GOT3 (cell line): ENCODE results near the gene CTNND2.

Experiments used
- DNase-seq: peaks from one replicate; lab custom pipeline; 2025; ENCODE audit warnings: mixed read lengths; lab: John Stamatoyannopoulos, UW

The CTNND2 gene

GRCh38 chr5:10984021-10984715, 920.1 kb downstream of the CTNND2 start:
- no peak for DNase-seq

DNA sequence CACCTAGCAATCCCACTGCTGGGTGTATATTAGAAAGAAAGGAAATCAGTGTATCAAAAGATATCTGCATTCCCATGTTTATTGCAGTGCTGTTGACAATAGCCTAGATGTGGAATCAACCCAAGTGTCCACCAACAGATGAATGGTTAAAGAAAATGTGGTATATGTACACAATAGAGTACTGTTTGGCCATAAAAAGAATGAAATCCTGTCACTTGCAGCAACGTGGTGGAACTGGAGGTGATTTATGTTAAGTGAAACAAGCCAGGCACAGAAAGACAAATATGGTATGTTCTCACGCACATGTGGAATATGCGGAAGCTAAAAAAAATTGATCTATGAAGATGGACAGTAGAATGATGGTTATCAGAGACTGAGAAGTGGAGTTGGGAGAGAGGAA, 921.6 kb downstream of the CTNND2 start:
- DNase-seq: no peak

DNA sequence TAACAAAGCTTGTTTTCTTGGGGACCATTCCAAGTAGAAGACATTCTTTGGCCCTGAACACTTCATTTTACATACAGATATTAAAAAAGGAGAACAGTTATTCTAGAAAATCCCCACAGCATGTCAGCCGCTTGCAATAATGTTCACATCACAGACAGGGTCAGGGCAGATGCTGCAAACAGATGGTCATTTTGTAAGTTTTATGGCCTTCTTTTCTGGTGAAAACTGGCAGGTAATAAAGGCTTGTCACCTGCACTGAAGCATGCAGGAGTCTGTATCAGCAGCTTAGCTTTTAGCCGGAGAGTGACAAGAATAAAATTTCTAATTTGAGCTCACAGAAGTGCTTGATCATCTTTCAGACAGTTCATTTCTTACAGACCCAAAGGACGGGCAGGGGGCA, 922.3 kb downstream of the CTNND2 start:
- no peak for DNase-seq

GRCh38 chr5:10977011-10977410, 927.2 kb downstream of the CTNND2 start:
- no peak for DNase-seq

GRCh38 chr5:10975945-10976344, 928.3 kb downstream of the CTNND2 start:
- no peak for DNase-seq

- no peak for DNase-seq
These were observed 929.4 kb downstream of the CTNND2 start for GRCh38 chr5:10974850-10975249.

DNA sequence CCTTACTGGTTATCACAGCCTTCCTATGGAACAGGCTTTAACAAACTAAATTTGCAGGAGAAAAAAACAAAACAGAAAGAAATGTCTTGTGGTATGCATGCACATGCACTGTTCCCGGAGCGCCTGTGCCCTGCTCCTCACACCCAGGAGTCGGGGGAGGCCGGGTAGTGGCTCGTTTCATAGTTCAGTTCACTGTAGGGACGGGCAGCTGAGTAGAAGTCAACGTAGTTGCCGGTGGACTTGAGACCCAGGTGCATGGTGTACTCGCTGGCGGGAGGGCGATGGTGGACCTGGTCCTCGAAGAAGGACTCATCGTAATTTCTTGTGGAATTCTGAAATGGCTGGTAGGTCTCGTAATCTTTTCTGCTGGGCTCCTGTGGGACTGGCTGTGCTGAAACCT, 930.9 kb downstream of the CTNND2 start:
- DNase-seq: no peak

DNA sequence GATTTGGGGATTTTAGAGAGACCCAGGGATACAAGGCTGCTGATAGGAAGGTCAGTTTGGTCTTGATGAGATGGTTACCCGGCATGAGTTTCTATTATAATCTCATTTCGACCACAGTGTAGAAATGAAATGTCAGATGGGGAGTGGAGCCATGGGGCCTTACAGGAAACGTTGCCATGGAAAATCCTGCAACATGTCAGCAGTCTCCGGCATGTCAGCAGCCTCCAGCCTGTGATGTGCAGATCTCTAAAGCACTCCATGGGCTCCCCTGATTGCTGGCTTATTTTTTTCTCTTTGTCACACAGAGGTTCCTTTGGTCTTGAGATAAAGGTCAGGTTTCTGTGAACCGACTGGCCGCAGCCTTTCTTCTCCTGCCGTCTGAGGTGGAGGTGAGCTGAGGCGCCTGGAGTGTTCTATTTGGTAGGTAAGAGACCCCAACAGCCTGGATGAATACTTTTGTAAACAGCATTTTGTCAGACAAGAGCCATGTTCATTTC, 934.5 kb downstream of the CTNND2 start:
- no peak for DNase-seq

DNA sequence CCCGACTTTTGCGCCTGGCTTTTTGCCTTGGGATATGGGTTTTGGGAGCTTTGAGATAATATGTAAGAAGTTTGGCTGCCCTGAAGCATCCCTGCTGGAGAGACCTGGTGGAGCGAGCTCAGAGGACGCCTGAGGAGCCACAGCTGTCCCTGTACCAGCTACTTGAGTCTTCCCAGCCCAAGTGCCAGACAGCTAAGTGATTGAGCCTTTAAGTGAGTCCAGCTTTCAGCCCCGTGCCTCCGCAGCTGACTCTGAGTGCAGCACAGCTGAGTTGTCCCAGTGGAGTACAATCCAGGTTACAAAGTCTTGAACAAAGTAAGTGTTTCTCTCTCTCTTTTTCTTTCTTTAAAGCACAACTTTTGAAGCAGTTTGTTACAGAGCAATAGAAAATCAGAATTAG, 939.4 kb downstream of the CTNND2 start:
- no peak for DNase-seq

DNA sequence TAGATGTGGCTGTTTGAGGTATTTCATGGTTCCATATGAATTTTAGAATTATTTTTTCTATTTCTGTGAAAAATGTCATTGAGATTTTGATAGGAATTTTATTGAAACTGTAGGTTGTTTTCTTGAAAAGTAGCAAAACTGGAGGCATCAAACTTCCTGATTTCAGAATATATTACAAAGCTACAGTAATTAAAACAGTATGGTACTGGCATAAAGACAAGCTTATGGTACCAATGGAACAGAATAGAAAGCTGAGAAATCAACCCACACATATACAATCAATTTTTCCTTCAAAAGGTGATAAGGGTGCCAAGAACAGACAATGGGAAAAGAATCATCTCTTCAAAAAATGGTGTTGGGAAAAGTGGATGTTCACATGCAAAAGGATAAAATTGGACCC, 945.5 kb downstream of the CTNND2 start:
- no peak for DNase-seq

DNA sequence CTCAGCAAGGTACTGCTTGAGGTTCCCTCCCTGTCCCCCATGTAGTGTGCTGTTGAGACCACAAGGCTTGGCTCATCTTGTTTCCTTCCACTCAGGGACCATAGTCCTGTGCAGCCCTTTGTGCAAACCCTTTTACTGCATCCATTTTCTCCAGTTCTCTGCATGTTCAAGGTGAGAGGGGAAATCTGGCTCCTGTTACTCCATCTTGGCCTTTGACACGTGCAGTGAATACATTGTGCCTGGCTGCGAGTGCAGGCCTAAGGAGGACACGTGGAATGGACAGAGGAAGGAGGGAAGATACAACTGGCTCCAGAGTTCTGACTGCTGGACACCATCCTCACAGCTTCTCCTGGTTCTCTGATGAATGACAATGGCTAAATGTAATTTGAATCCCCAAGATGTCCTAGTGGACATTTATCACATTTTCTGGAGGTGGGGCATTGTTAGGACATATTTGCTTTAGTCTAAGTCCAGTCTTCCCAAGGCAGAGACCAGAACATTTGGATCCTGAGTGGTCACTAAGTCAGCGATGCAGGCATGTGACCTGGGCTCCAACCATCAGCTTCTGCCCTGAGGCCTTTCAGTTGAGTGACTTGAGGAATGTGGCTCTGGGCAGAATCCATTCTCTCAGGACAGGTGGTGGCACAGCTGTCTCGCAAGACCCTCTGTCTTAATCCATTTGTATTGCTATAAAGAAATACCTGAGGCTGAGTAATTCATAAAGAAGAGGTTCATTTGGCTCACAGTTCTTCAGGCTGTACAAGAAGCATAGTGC, 954.2 kb downstream of the CTNND2 start:
- no peak for DNase-seq

DNA sequence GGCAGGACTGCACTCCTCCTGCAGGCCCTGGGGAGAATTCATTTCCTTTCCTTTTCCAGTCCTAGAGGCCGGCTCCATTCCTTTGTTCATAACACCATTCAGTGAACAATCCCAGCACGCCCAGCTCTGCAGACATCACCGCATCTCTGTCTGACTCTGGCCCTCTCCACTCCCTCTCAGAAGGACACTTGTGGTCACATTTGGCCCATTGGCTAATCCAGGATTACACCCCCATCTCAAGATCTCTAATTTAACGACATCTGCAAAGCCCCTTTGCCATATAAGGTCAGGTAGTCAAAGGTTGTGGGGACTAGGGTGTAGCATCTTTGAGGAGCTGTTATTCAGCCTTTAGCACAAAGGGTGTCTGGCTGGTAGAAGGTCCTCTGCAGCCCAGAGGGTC, 958.2 kb downstream of the CTNND2 start:
- DNase-seq: no peak

DNA sequence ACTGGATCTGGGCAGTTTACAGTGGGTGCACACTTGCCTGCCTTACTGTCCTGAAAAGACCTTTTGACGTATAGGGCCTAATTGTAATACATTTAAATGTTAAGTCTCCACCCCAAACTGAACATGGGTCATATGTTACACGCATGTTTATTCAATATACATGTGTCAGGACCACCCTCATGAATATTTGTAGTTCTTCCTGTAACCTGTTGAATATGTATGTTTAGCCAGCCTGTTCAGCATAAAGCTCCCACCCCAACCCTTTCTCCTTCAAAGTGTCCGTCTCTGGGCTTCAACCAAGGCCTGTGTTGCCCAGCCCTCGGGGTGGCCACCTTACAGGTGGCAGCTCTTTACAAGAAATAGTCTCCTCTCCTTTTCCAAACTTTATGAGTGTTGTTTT, 962.3 kb downstream of the CTNND2 start:
- DNase-seq: no peak

DNA sequence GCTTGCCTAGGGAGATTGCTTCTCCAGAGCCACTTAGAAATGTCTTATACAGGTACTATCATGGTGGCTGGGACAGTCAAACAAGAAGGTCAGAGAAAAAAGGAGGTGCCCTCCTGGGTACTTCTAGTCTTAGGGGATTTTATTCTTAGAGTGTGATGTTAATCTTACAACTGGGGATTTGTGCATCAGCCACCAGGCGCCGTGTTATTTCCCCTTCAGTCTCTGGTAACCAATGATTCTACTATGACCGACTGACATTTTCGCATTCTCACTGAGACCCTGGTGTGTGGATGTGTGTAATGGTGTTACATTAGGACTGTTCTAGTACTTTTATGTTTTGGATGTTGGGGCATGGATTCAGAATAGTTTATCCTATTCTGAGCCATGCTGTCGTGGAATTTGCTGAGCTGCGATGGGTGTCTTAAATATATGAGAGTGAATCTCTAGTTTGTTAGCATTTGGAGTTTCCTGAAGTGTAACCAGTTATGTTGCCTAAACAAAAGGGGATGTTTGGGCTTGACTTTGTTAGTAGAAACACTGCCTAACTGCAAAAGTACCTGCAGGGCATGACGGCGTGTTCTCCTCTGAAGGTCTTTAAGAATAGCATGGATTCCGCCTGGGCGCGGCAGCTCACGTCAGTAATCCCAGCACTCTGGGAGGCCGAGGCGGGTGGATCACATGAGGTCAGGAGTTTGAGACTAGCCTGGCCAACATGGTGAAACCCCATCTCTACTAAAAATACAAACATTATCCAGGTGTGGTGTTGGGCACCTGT, 968.0 kb downstream of the CTNND2 start:
- no peak for DNase-seq

DNA sequence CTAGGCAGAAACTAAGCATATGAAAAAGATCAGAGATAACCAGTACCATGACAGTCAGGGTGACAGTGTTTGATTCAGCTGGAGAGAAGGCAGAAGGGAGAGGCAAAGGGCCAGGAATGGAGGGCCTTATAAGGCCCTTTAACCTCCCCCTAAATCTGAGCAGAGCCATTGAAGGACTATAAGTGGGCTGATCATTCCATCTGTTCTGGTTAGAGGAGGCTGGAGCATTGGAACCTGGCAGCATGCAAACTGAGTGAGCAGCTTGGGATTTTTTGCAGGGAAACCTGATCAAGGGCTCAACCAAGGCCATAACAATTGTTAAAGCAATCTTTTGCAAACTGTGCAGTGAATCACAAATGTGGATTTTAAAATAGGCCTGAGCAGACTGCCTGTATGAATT, 968.7 kb downstream of the CTNND2 start:
- DNase-seq: no peak

GRCh38 chr5:10934783-10935355, 969.4 kb downstream of the CTNND2 start:
- DNase-seq: no peak

- no peak for DNase-seq
These were observed 971.1 kb downstream of the CTNND2 start for GRCh38 chr5:10933121-10933520.

- no peak for DNase-seq
These were observed 971.8 kb downstream of the CTNND2 start for GRCh38 chr5:10932426-10932825.

DNA sequence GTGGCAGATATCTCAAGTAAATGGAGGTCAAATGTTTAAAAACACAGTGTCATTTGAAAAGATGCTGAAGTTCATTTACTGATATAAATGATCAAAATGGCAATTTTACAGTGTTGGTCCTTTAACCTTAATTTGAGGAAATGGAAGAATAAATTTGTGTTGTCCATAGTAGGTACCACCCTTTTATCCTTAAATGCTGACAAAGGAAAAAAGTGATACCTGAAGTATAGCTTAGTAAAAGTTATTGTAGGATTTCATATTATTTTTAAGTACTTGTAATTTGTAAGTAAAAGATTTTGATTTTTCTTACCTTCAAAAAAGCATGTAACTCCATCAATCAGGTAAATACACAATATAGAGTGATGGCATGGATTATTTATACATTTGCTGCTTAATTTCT, 976.6 kb downstream of the CTNND2 start:
- DNase-seq: no peak

DNA sequence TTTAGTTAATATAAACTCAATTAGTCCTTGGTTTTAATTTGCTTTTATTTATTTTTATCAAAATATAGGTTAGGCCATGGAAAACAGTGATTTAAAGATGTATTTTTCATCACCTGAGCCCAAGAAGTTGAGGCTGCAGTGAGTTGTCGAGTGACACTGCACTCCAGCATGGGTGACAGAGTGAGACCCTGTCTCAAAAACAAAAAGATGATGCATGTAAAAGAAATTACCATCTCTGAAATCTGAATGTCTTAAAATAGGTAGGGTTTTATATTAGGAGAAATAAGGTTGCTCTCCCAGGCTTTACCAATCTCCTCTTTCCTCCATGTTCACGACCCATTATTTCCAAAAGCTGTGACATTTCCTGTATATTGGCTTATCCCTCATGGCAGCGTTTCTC, 980.9 kb downstream of the CTNND2 start:
- DNase-seq: no peak
